ENCODE data around the gene CDC20B. TPM values are rescaled to one million over a fixed set of nuclear protein-coding genes. Genes with fewer than 3 reads are reported as not detected.

Gene CDC20B
- total RNA-seq, 1 experiment from 2014 or later, result 0.26 TPM

- Histone ChIP-seq H3K79me2 (ENCODE audit: insufficient read depth, low read length) (no peaks in the 10 kb centered on the region), H2AK5ac (ENCODE audit: insufficient read length, low read length) (no peak overlapping the region), H4K8ac (replicated peaks; ENCODE audit: insufficient read length, low read depth, low read length) (no peak overlapping the region), H2BK5ac (ENCODE audit: insufficient read length, low read length) (no peak overlapping the region), H2BK120ac (ENCODE audit: low read depth, low read length, poor library complexity, severe bottlenecking) (no peak overlapping the region), H2BK15ac (ENCODE audit: low read depth, low read length) (no peak overlapping the region), H3K14ac (ENCODE audit: insufficient read depth, low read length) (no peak overlapping the region), H3K79me1 (ENCODE audit: insufficient read depth, low read depth, low read length, poor library complexity, severe bottlenecking) (no peaks in the 10 kb centered on the region), H4K20me1 (ENCODE audit: control insufficient read depth, insufficient read depth, insufficient read length) (no peaks in the 10 kb centered on the region), H3T11ph (ENCODE audit: low read length) (no peak overlapping the region), H3K27ac (ENCODE audit: insufficient read length, low read depth, low read length) (no peak overlapping the region), H4K5ac (ENCODE audit: insufficient read length, low read depth, low read length) (no peak overlapping the region), H2BK12ac (ENCODE audit: insufficient read length, low read depth, low read length) (no peak overlapping the region), H4K91ac (ENCODE audit: insufficient read length, low read depth, low read length) (no peak overlapping the region), H3K9ac (ENCODE audit: extremely low read depth, insufficient read length, low read length) (no peak overlapping the region), H3K56ac (ENCODE audit: insufficient read length, low read depth, low read length) (no peak overlapping the region), H3K9me3 (ENCODE audit: control insufficient read depth, low read depth, low read length) (no peaks in the 10 kb centered on the region), H3K4ac (ENCODE audit: low read depth, low read length) (no peak overlapping the region), H3K18ac (ENCODE audit: insufficient read length, low read depth, low read length) (no peak overlapping the region), H2AFZ (ENCODE audit: low read length) (no peak overlapping the region), H3K4me1 (ENCODE audit: insufficient read depth, low read length) (no peaks in the 10 kb centered on the region), H3K4me2 (ENCODE audit: insufficient read depth, insufficient read length, low read length) (no peak overlapping the region), H3K23me2 (ENCODE audit: insufficient read length, low read depth, low read length, poor library complexity, severe bottlenecking) (no peaks in the 10 kb centered on the region), H3K27me3 (ENCODE audit: insufficient read depth, low read length) (no peaks in the 10 kb centered on the region), H3K23ac (ENCODE audit: insufficient read length, low read depth, low read length) (no peak overlapping the region), H2BK20ac (ENCODE audit: low read depth, low read length, poor library complexity, severe bottlenecking) (no peak overlapping the region)
- Mint-ChIP-seq H3K36me3 (ENCODE audit: insufficient read depth in 1 of 3, low read depth in 3 of 3) (no peaks in the 10 kb centered on the region; a peak in 1 of 7 replicates), H3K4me1 (peaks cover 0 to 6% of the 10 kb centered on the region in 2 experiments; a peak in 3 of 4 replicates), H3K4me3 (no peak overlapping the region), H3K27ac (no peak overlapping the region), H3K27me3 (ENCODE audit: low read depth) (no peaks in the 10 kb centered on the region; the same call in 1 of the 2 replicates), H3K9me3 (peaks cover 2 to 4% of the 10 kb centered on the region in 2 experiments; a peak in 3 of 5 replicates)
- DNase-seq, result no peak
- TF ChIP-seq CTCF (conservative IDR thresholded peaks at IDR 0.05), result no peak
- no CpG with 5 or more reads among the region's 2 CpGs for WGBS (ENCODE audit: extremely low coverage, insufficient read length, low lambda C conversion rate)
Measured at GRCh38 chr5:55072666-55073065, 100.3 kb downstream of the CDC20B start.
